Fibroblast of lung (primary cell): ENCODE results near the gene CNKSR2.

Source experiments
- CTCF ChIP-seq, 2 donors: IDR thresholded peaks in 1 of 2; conservative IDR thresholded peaks in 1 of 2; 1 replicate in 1 of 2; 2 replicates in 1 of 2; pipeline ENCODE4 v1.5.1; 2011 to 2012; ENCODE audit warnings: low read length in 2 of 2, control low read depth in 1 of 2, inconsistent platforms in 1 of 2, low read depth in 1 of 2, mild to moderate bottlenecking in 1 of 2
- EZH2 ChIP-seq: IDR thresholded peaks from 2 replicates; pipeline ENCODE4 v1.5.1; 2012; ENCODE audit warnings: low read length, control low read depth, mild to moderate bottlenecking; ENCODE audit errors: missing control alignments

- no peak for TF ChIP-seq CTCF (conservative IDR thresholded peaks at IDR 0.05 in 1 of 2, IDR thresholded peaks at IDR 0.05 in 1 of 2; ENCODE audit: low read depth in 1 of 2, low read length in 2 of 2)
- no peak for TF ChIP-seq EZH2
These were observed 301.7 kb downstream of the CNKSR2 start for GRCh38 chrX:21675931-21676330.
